ENCODE results near the gene SGMS1.

DNA sequence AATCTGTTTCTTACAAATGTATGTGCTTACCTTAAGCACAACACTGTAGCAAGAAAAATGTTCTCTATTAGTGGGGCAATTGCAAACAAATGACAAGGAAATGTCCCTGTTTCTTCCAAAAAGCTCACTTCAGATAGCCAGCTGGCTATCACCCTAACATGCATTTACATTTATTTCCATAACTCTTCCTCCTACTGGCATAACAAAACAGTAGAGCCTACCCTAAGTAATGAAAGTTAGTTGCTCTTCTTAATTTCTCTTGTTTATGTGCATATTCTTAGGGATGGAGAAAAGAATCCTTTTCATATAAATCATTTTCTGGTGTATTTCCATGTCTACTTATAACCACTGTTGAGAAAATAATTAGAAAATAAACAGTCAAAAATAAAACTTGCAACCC lies 100.4 kb downstream of the SGMS1 start:
- TF ChIP-seq, protein P1, sequence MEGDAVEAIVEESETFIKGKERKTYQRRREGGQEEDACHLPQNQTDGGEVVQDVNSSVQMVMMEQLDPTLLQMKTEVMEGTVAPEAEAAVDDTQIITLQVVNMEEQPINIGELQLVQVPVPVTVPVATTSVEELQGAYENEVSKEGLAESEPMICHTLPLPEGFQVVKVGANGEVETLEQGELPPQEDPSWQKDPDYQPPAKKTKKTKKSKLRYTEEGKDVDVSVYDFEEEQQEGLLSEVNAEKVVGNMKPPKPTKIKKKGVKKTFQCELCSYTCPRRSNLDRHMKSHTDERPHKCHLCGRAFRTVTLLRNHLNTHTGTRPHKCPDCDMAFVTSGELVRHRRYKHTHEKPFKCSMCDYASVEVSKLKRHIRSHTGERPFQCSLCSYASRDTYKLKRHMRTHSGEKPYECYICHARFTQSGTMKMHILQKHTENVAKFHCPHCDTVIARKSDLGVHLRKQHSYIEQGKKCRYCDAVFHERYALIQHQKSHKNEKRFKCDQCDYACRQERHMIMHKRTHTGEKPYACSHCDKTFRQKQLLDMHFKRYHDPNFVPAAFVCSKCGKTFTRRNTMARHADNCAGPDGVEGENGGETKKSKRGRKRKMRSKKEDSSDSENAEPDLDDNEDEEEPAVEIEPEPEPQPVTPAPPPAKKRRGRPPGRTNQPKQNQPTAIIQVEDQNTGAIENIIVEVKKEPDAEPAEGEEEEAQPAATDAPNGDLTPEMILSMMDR (IDR thresholded peaks at IDR 0.05; ENCODE audit: poor library complexity, severe bottlenecking), result no peak
- TF ChIP-seq EZH2 (IDR thresholded peaks at IDR 0.05; ENCODE audit: borderline replicate concordance, insufficient read depth, low read length, poor library complexity, severe bottlenecking) (no peak), RAD21 (conservative IDR thresholded peaks at IDR 0.05) (no peak)

Data from neural cell (in vitro differentiated cells).